ENCODE results near the gene ZKSCAN3. TPM values are rescaled to one million over a fixed set of nuclear protein-coding genes. Genes with fewer than 3 reads are reported as not detected.
A peak's percentile ranks its signal among the peaks of the same experiment; 100 is the strongest.

Gene ZKSCAN3
- polyA plus RNA-seq, 2 of the 4 experiments (the other 2 are of a cell fraction): 1.6 to 2.7 TPM

GRCh38 chr6:28347119-28347518 is 2.6 kb upstream of the ZKSCAN3 start:
- 24% methylated on average over 2 of the region's 2 CpGs for WGBS (ENCODE audit: missing lambda C conversion rate)
- DNase-seq (ENCODE audit: low read depth in 1 of 2, low spot score in 1 of 2): no peak
- POLR2A ChIA-PET: no interaction called here

DNA sequence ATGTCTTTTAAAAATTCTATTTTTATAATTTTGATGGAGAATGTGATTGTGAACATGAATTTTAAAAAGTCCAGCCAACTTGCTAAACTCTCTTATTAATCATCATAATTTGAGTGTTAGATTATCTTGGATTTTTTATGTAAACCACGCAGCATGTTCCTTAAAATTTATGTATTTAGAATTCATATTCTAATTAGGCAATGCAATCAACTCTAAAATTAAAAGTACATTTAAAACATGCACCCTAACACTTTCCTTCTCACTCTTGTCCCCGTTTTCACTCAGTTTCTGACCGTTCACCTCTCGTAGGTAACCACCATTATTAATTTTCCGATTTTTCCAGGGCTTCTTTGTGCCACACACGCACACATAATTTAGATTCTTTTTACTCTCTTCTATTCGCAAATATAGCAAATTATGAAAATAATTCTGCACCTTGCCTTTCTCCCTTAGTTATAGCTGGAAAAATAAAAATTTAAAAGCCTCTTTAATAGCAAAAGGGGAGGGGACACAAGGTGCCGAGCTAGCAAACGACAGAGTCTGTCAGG is 329 bp upstream of the ZKSCAN3 start:
- peak overlapping the region; percentile 77 for H3K4me2 ChIP-seq
- peak overlapping the region; percentile 75 for H3K4me3 ChIP-seq
- POLR2A ChIA-PET: interaction anchor here (0.7 to 1.2 kb wide), 3 partner anchors 14 to 82 kb away, joined by 4 to 10 read pairs (median 6); partner anchors contain the start of genes ZSCAN26 and ZSCAN31
- H3K4me1 ChIP-seq: 0 out of 3 replicates have a peak, but pooled peaks cover 8% of the 10 kb centered on the region
- no peak for DNase-seq (ENCODE audit: low read depth in 1 of 2, low spot score in 1 of 2)
- H3K27ac ChIP-seq: peak overlapping the region; percentile 78 to 90
- peak in 1 of 2 experiments; percentile 28; a peak in 3 of 6 replicates for ATAC-seq
- H3K9me3 ChIP-seq: no peaks in the 10 kb centered on the region
- 2% methylated on average over 9 of the region's 9 CpGs for WGBS (ENCODE audit: missing lambda C conversion rate)
- TF ChIP-seq FOXS1 (CRISPR knock-in tag; IDR thresholded peaks at IDR 0.05) (no peak), NPAS2 (CRISPR knock-in tag; IDR thresholded peaks at IDR 0.05; ENCODE audit: borderline replicate concordance) (no peak), ZNF302 (CRISPR knock-in tag; IDR thresholded peaks at IDR 0.05) (no peak), KDM1A (IDR thresholded peaks at IDR 0.05; ENCODE audit: low read depth) (no peak), HOXA7 (CRISPR knock-in tag; IDR thresholded peaks at IDR 0.05) (no peak), GATA3 (IDR thresholded peaks at IDR 0.05; ENCODE audit: borderline replicate concordance) (no peak), KDM5A (IDR thresholded peaks at IDR 0.05) (no peak), EP300 (IDR thresholded peaks at IDR 0.05) (no peak), HEYL (CRISPR knock-in tag; IDR thresholded peaks at IDR 0.05) (no peak), POLR2A (IDR thresholded peaks at IDR 0.05; ENCODE audit: low read length) (no peak), HOXB13 (CRISPR knock-in tag; IDR thresholded peaks at IDR 0.05; ENCODE audit: low read depth) (no peak), RCOR1 (IDR thresholded peaks at IDR 0.05; ENCODE audit: low read depth, low read length) (no peak), CEBPB (IDR thresholded peaks at IDR 0.05) (no peak)
- TF ChIP-seq, protein P1, sequence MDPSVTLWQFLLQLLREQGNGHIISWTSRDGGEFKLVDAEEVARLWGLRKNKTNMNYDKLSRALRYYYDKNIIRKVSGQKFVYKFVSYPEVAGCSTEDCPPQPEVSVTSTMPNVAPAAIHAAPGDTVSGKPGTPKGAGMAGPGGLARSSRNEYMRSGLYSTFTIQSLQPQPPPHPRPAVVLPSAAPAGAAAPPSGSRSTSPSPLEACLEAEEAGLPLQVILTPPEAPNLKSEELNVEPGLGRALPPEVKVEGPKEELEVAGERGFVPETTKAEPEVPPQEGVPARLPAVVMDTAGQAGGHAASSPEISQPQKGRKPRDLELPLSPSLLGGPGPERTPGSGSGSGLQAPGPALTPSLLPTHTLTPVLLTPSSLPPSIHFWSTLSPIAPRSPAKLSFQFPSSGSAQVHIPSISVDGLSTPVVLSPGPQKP (IDR thresholded peaks at IDR 0.05; ENCODE audit: low read depth, low read length): no peak
- no peak for FAIRE-seq
- CTCF ChIA-PET: no interaction called here

More at GRCh38 chr6:28347119-28347518, 2.6 kb upstream of the ZKSCAN3 start:
- TF ChIP-seq HEYL (CRISPR knock-in tag; IDR thresholded peaks at IDR 0.05): no peak
- no peak for TF ChIP-seq FOXS1 (CRISPR knock-in tag; IDR thresholded peaks at IDR 0.05)
- no peak for TF ChIP-seq CHD2 (IDR thresholded peaks at IDR 0.05; ENCODE audit: low read length, partially characterized antibody)
- TF ChIP-seq RARB (CRISPR knock-in tag; IDR thresholded peaks at IDR 0.05): no peak
- no peak for FAIRE-seq
- Histone ChIP-seq H3K27ac (no peak overlapping the region), H3K4me2 (no peak overlapping the region), H3K4me1 (0 out of 3 replicates have a peak, but pooled peaks cover 4% of the 10 kb centered on the region), H3K4me3 (no peak overlapping the region), H3K9me3 (no peaks in the 10 kb centered on the region)
- CTCF ChIA-PET: no interaction called here
- ATAC-seq: no peak

- H3K9me3 ChIP-seq: no peaks in the 10 kb centered on the region
- H3K4me1 ChIP-seq: 0 out of 3 replicates have a peak, but pooled peaks cover 14% of the 10 kb centered on the region
- no peak overlapping the region for H3K27ac ChIP-seq
- no peak for DNase-seq (ENCODE audit: low read depth in 1 of 2, low spot score in 1 of 2)
- no peak for FAIRE-seq
- no peak for ATAC-seq
- no peak for TF ChIP-seq BHLHE40 (IDR thresholded peaks at IDR 0.05; ENCODE audit: low read depth, low read length)
- TF ChIP-seq RCOR1 (IDR thresholded peaks at IDR 0.05; ENCODE audit: low read depth, low read length): no peak
- TF ChIP-seq ZFP36 (IDR thresholded peaks at IDR 0.05; ENCODE audit: borderline replicate concordance, partially characterized antibody): no peak
- no peak for TF ChIP-seq ZSCAN20 (CRISPR knock-in tag; IDR thresholded peaks at IDR 0.05)
- no peak for TF ChIP-seq FOSL2 (IDR thresholded peaks at IDR 0.05)
- TF ChIP-seq FOSL2 (CRISPR knock-in tag; IDR thresholded peaks at IDR 0.05): no peak
- TF ChIP-seq CEBPB (IDR thresholded peaks at IDR 0.05): no peak
- TF ChIP-seq EHF (CRISPR knock-in tag; IDR thresholded peaks at IDR 0.05): no peak
- TF ChIP-seq, protein P2, sequence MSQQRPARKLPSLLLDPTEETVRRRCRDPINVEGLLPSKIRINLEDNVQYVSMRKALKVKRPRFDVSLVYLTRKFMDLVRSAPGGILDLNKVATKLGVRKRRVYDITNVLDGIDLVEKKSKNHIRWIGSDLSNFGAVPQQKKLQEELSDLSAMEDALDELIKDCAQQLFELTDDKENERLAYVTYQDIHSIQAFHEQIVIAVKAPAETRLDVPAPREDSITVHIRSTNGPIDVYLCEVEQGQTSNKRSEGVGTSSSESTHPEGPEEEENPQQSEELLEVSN (IDR thresholded peaks at IDR 0.05; ENCODE audit: borderline replicate concordance, low read depth): no peak
- TF ChIP-seq CBX2 (IDR thresholded peaks at IDR 0.05; ENCODE audit: borderline replicate concordance, low read depth): no peak
- no peak for TF ChIP-seq ATOH8 (CRISPR knock-in tag; IDR thresholded peaks at IDR 0.05; ENCODE audit: low read depth)
- no peak for TF ChIP-seq CTCF (IDR thresholded peaks at IDR 0.05)
- no peak for TF ChIP-seq RARB (CRISPR knock-in tag; IDR thresholded peaks at IDR 0.05)
- TF ChIP-seq CHD4 (IDR thresholded peaks at IDR 0.05; ENCODE audit: borderline replicate concordance): no peak
- TF ChIP-seq USF2 (IDR thresholded peaks at IDR 0.05): no peak
- no peak for TF ChIP-seq KDM5A (IDR thresholded peaks at IDR 0.05)
- no peak for TF ChIP-seq FOXS1 (CRISPR knock-in tag; IDR thresholded peaks at IDR 0.05)
- peak overlapping the region; percentile 86 for H3K4me2 ChIP-seq
- POLR2A ChIA-PET: no interaction called here
- 89% methylated on average over 2 of the region's 2 CpGs for WGBS (ENCODE audit: missing lambda C conversion rate)
- CTCF ChIA-PET: no interaction called here
- H3K4me3 ChIP-seq: no peak overlapping the region
Observed at GRCh38 chr6:28351087-28351486, 1.3 kb downstream of the ZKSCAN3 start.

All from A549 (cell line).